HepG2 (cell line): ENCODE data around the gene ZCCHC7. TPM values are rescaled to one million over a fixed set of nuclear protein-coding genes. Genes with fewer than 3 reads are reported as not detected.
A peak's percentile ranks its signal among the peaks of the same experiment; 100 is the strongest.

Source experiments
- ATF7-NPFF ChIP-seq: sonication (generic); formaldehyde crosslinking; IDR thresholded peaks from 2 replicates; pipeline ENCODE4 v1.8.1; 2023; ENCODE audit warnings: mild to moderate bottlenecking, low read depth, missing genetic modification reagents, moderate library complexity
- CREB1 ChIP-seq, 2 experiments: fragments of 450-650 bp in 1 of 2; IDR thresholded peaks; 2 replicates each; pipeline ENCODE4 v1.6.1; 2016 to 2017; ENCODE audit warnings: control low read depth in 1 of 2, mild to moderate bottlenecking in 1 of 2, missing compliant biosample characterization in 1 of 2, missing genetic modification characterization in 1 of 2
- KLF16 ChIP-seq, 2 experiments: sonication (generic) in 1 of 2; formaldehyde crosslinking in 1 of 2; IDR thresholded peaks; 2 replicates each; pipeline versions ENCODE4 v1.6.1 to v1.8.0; 2016 to 2023; ENCODE audit warnings: missing genetic modification reagents in 2 of 2, missing compliant biosample characterization in 1 of 2
- MAFK ChIP-seq, 2 experiments: IDR thresholded peaks in 1 of 2; conservative IDR thresholded peaks in 1 of 2; 2 replicates each; pipeline ENCODE4 v1.6.1; 2011; ENCODE audit warnings: improper control_type of control experiment in 2 of 2, low read length in 2 of 2
- NFYB ChIP-seq: sonication (generic); formaldehyde crosslinking; IDR thresholded peaks from 2 replicates; pipeline ENCODE4 v1.4.0; 2020; ENCODE audit warnings: missing genetic modification reagents
- NONO ChIP-seq, 2 experiments: fragments of 450-650 bp in 1 of 2; sonication (generic) in 1 of 2; formaldehyde crosslinking in 1 of 2; IDR thresholded peaks in 1 of 2; conservative IDR thresholded peaks in 1 of 2; 2 replicates each; pipeline versions ENCODE4 v1.6.1 to v1.8.0; 2017 to 2022; ENCODE audit warnings: mild to moderate bottlenecking in 1 of 2, missing genetic modification reagents in 1 of 2, moderate library complexity in 1 of 2
- PHB2 ChIP-seq: fragments of 450-650 bp; IDR thresholded peaks from 2 replicates; pipeline ENCODE4 v1.6.1; 2018; ENCODE audit not compliant: partially characterized antibody
- RCOR2 ChIP-seq: IDR thresholded peaks from 2 replicates; pipeline ENCODE4 v1.6.1; 2016; ENCODE audit warnings: missing biosample characterization, missing genetic modification reagents
- REPIN1 ChIP-seq: sonication (generic); formaldehyde crosslinking; IDR thresholded peaks from 2 replicates; pipeline ENCODE4 v1.8.0; 2022; ENCODE audit warnings: missing genetic modification reagents, low read depth, mild to moderate bottlenecking, borderline replicate concordance
- SALL2 ChIP-seq: sonication (generic); formaldehyde crosslinking; IDR thresholded peaks from 2 replicates; pipeline ENCODE4 v1.8.1; 2023; ENCODE audit warnings: mild to moderate bottlenecking, missing genetic modification reagents, inconsistent platforms
- TARDBP ChIP-seq: sonication (generic); formaldehyde crosslinking; IDR thresholded peaks from 2 replicates; pipeline ENCODE4 v1.8.0; 2022; ENCODE audit warnings: mild to moderate bottlenecking, missing genetic modification reagents
- ZBTB42 ChIP-seq: sonication (generic); formaldehyde crosslinking; IDR thresholded peaks from 2 replicates; pipeline ENCODE4 v1.5.0; 2020; ENCODE audit warnings: mild to moderate bottlenecking, missing genetic modification reagents
- ZBTB7A ChIP-seq: sonication (generic); formaldehyde crosslinking; IDR thresholded peaks from 2 replicates; pipeline ENCODE4 v1.8.0; 2022; ENCODE audit warnings: mild to moderate bottlenecking, missing genetic modification reagents
- ZFP41 ChIP-seq: sonication (generic); formaldehyde crosslinking; IDR thresholded peaks from 2 replicates; pipeline ENCODE4 v1.4.0; 2020; ENCODE audit warnings: mild to moderate bottlenecking, missing genetic modification reagents, borderline replicate concordance
- ZNF136 ChIP-seq: sonication (generic); formaldehyde crosslinking; IDR thresholded peaks from 2 replicates; pipeline ENCODE4 v1.8.1; 2022; ENCODE audit warnings: low read depth, mild to moderate bottlenecking, moderate library complexity, missing genetic modification reagents
- ZNF230 ChIP-seq: sonication (generic); formaldehyde crosslinking; IDR thresholded peaks from 2 replicates; pipeline ENCODE4 v1.4.0; 2020; ENCODE audit warnings: mild to moderate bottlenecking, missing genetic modification reagents
- ZNF260 ChIP-seq: sonication (generic); formaldehyde crosslinking; IDR thresholded peaks from 2 replicates; pipeline ENCODE4 v1.4.0; 2020; ENCODE audit warnings: missing genetic modification reagents, low read depth, mild to moderate bottlenecking, borderline replicate concordance
- ZNF274 ChIP-seq: sonication (generic); formaldehyde crosslinking; IDR thresholded peaks from 2 replicates; pipeline ENCODE4 v1.5.1; 2020; ENCODE audit warnings: mild to moderate bottlenecking, missing genetic modification reagents
- ZNF296 ChIP-seq: sonication (generic); formaldehyde crosslinking; conservative IDR thresholded peaks from 2 replicates; pipeline ENCODE4 v1.5.0; 2020; ENCODE audit warnings: mild to moderate bottlenecking, missing genetic modification reagents
- ZNF569 ChIP-seq: sonication (generic); formaldehyde crosslinking; IDR thresholded peaks from 2 replicates; pipeline ENCODE4 v1.5.0; 2020; ENCODE audit warnings: mild to moderate bottlenecking, missing genetic modification reagents, moderate library complexity, borderline replicate concordance
- ZNF616 ChIP-seq: sonication (generic); formaldehyde crosslinking; IDR thresholded peaks from 2 replicates; pipeline ENCODE4 v1.5.0; 2020; ENCODE audit warnings: low read depth, mild to moderate bottlenecking, missing genetic modification reagents
- ZNF775 ChIP-seq: sonication (generic); formaldehyde crosslinking; IDR thresholded peaks from 2 replicates; pipeline ENCODE4 v1.4.0; 2020; ENCODE audit warnings: missing genetic modification reagents, mild to moderate bottlenecking, moderate library complexity, borderline replicate concordance
- ZNF776 ChIP-seq: sonication (generic); formaldehyde crosslinking; IDR thresholded peaks from 2 replicates; pipeline ENCODE4 v1.4.0; 2020; ENCODE audit warnings: mild to moderate bottlenecking, missing genetic modification reagents
- ZNF816 ChIP-seq: sonication (generic); formaldehyde crosslinking; IDR thresholded peaks from 2 replicates; pipeline ENCODE4 v1.8.0; 2022; ENCODE audit warnings: missing genetic modification reagents, mild to moderate bottlenecking, borderline replicate concordance
- polyA plus RNA-seq, 8 experiments: library from polyadenylated mRNA; depleted of rRNA in 3 of 8; stranded (reverse) in 7 of 8; unstranded in 1 of 8; fragments of >200 nt; fragmentation: Illumina TruSeq in 4 of 8; extraction: Trizol in 4 of 8; gene quantifications; 2 replicates each; pipeline versions ENCODE4 v1.2.1 to v1.2.3, GENCODE V29; 2011 to 2016; ENCODE audit warnings: low read depth in 4 of 8, missing spikeins in 1 of 8, mixed read lengths in 1 of 8; ENCODE audit not compliant: insufficient read depth in 1 of 8
- total RNA-seq, 5 experiments: library from RNA; depleted of rRNA; stranded (reverse); fragments of >200 nt; fragmentation: Illumina TruSeq; extraction: Trizol; gene quantifications; 2 replicates each; pipeline ENCODE4 v1.2.3, GENCODE V29; 2016; ENCODE audit warnings: low read depth in 1 of 5
- TF ChIP-seq, protein P1 (sequence below): sonication (generic); formaldehyde crosslinking; IDR thresholded peaks from 2 replicates; pipeline ENCODE4 v1.4.0; 2020; ENCODE audit warnings: missing genetic modification reagents
- TF ChIP-seq, protein P2 (sequence below): sonication (generic); formaldehyde crosslinking; IDR thresholded peaks from 2 replicates; pipeline ENCODE4 v1.5.1; 2020; ENCODE audit warnings: mild to moderate bottlenecking, moderate library complexity, missing genetic modification reagents
- TF ChIP-seq, protein P3 (sequence below), 2 experiments: fragments of 450-650 bp in 1 of 2; sonication (generic) in 1 of 2; formaldehyde crosslinking; IDR thresholded peaks; 2 replicates each; pipeline versions ENCODE4 v1.5.0 to v1.8.0; 2020 to 2022; ENCODE audit warnings: mild to moderate bottlenecking in 1 of 2, missing genetic modification reagents in 1 of 2

The ZCCHC7 gene
- total and polyA plus RNA-seq, 2 of the 13 experiments (the other 11 are each of a cell fraction or from before 2014, with no cell fraction given): 13.6 to 19.3 TPM

DNA sequence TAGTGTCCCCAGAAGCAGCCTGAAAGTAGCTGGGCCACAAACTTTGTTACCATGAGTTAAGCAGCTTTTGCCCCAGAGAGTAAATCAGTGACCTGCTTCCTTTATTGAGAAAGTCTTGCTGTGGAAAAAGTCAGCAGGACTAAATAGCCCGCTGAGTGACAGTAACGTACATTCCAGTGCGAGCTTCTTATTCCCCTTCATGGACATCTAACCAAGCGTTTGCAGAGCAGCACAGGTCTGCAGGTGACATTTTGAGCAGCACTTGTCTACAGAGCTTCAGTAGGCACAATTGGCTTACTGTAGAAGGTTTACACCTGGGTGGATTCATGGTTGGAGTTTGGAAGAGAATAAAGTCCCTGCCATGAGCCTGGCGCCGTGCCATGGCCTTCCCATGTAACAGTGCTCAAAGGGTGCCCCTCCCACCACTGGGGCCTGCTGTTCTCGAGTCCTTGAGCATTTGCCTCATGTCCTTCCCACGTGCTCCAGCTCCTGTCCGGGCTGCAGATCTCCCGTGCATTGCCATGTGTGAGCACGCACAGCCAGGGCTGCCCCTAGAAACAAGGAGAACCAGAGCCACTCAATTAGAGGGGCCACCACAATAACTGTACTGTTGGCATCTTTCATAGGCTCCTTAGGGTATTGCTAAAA is 260.8 kb downstream of the ZCCHC7 start (continued):
- TF ChIP-seq ZNF230 (0 out of 2 replicates have a peak, but pooled peaks have one; percentile 54), RCOR2 (peak; percentile 62; the same call in 1 of the 2 replicates), REPIN1 (CRISPR knock-in tag) (peak; percentile 76; the same call in 1 of the 2 replicates), ZNF816 (no peak), PHB2 (no peak), ZNF569 (CRISPR knock-in tag) (no peak), KLF16 (CRISPR knock-in tag; IDR thresholded peaks at IDR 0.05) (peak in 1 of 2 experiments; percentile 57; a peak in 1 of 4 replicates), ZNF136 (CRISPR knock-in tag) (peak; percentile 58; the same call in 1 of the 2 replicates), ZNF260 (CRISPR knock-in tag) (no peak), ZNF274 (CRISPR knock-in tag) (peak; percentile 50; the same call in 1 of the 2 replicates), ZNF776 (CRISPR knock-in tag) (peak; percentile 30; the same call in 1 of the 2 replicates), NONO (IDR thresholded peaks at IDR 0.05) (no peak), NONO (CRISPR knock-in tag; conservative IDR thresholded peaks at IDR 0.05) (0 out of 2 replicates have a peak, but pooled peaks have one; percentile 14), ZNF616 (CRISPR knock-in tag) (peak; percentile 86), ZBTB42 (CRISPR knock-in tag) (no peak), MAFK (conservative IDR thresholded peaks at IDR 0.05 in 1 of 2, IDR thresholded peaks at IDR 0.05 in 1 of 2; ENCODE audit: low read length in 2 of 2) (no peak), ZNF775 (CRISPR knock-in tag) (0 out of 2 replicates have a peak, but pooled peaks have one; percentile 56), TARDBP (no peak), ATF7-NPFF (CRISPR knock-in tag) (peak; percentile 62; the same call in 1 of the 2 replicates), CREB1 (IDR thresholded peaks at IDR 0.05) (no peak), CREB1 (CRISPR knock-in tag; IDR thresholded peaks at IDR 0.05) (no peak), SALL2 (CRISPR knock-in tag) (no peak), ZFP41 (CRISPR knock-in tag) (no peak), NFYB (0 out of 2 replicates have a peak, but pooled peaks have one; percentile 11), ZBTB7A (CRISPR knock-in tag) (0 out of 2 replicates have a peak, but pooled peaks have one; percentile 54), ZNF296 (CRISPR knock-in tag) (0 out of 2 replicates have a peak, but pooled peaks have one; percentile 40)
- TF ChIP-seq, protein P1, sequence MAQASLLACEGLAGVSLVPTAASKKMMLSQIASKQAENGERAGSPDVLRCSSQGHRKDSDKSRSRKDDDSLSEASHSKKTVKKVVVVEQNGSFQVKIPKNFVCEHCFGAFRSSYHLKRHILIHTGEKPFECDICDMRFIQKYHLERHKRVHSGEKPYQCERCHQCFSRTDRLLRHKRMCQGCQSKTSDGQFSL (CRISPR knock-in tag): peak; percentile 59; the same call in 1 of the 2 replicates
- TF ChIP-seq, protein P2, sequence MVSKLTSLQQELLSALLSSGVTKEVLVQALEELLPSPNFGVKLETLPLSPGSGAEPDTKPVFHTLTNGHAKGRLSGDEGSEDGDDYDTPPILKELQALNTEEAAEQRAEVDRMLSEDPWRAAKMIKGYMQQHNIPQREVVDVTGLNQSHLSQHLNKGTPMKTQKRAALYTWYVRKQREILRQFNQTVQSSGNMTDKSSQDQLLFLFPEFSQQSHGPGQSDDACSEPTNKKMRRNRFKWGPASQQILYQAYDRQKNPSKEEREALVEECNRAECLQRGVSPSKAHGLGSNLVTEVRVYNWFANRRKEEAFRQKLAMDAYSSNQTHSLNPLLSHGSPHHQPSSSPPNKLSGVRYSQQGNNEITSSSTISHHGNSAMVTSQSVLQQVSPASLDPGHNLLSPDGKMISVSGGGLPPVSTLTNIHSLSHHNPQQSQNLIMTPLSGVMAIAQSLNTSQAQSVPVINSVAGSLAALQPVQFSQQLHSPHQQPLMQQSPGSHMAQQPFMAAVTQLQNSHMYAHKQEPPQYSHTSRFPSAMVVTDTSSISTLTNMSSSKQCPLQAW (CRISPR knock-in tag): 0 out of 2 replicates have a peak, but pooled peaks have one; percentile 17
- TF ChIP-seq, protein P3, sequence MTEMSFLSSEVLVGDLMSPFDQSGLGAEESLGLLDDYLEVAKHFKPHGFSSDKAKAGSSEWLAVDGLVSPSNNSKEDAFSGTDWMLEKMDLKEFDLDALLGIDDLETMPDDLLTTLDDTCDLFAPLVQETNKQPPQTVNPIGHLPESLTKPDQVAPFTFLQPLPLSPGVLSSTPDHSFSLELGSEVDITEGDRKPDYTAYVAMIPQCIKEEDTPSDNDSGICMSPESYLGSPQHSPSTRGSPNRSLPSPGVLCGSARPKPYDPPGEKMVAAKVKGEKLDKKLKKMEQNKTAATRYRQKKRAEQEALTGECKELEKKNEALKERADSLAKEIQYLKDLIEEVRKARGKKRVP (CRISPR knock-in tag; IDR thresholded peaks at IDR 0.05): no peak
